ENCODE measurements around the gene PLS3.
A peak's percentile ranks its signal among the peaks of the same experiment; 100 is the strongest.
"Not testable (repeated sequence)": the region's sequence is repeated elsewhere in the genome, so short reads cannot be mapped to it uniquely, and the experiment has no call there.

The PLS3 gene

DNA sequence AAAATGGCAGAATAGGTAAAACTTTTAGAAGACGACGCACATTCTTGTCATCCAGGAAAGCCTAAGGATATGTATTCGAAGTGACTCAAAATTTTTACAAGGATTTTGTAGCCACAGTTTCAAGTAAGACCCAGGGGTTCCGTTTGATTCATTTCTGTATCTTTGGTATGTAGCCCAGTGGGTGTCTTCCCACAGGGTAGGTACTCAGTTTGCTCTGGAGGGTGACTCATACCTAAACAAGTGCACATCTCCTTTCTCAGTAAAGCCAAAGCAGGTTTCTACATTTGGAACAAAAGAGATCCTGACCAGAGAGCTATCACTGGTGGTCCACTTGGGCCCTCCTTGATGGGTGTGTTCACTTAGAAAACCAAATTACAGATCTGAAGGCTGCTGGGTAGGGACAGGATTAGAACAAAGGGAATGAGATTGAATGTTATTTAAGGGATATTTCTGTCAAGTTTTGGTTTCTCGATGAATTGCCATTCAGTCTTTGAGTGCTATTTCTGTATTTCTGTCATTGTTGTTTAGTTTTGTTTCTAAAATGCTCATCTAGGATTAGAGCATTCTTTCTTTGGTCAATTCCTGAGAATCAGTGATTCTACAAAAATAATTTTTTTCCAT lies 56.1 kb downstream of the PLS3 start:
- no peak for DNase-seq

DNA sequence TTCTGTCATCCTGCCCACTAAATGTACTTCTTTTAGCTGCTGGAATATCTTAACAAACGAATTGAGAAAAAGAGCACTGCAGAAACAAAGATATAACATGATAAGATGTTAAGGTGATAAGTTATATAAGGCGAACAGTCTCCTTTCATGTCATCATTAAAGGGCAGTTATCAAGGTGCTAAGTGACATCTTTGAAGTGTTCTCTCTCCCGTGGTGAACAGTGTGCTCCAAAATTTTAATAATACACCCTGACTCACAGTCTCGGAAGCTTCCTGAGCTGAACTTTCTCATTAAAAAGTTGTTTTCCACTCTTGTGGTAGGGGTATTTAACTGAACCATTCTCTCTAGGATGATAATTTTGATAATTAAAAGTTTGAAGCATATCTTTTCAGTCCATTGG lies 61.6 kb downstream of the PLS3 start:
- DNase-seq, result no peak

DNA sequence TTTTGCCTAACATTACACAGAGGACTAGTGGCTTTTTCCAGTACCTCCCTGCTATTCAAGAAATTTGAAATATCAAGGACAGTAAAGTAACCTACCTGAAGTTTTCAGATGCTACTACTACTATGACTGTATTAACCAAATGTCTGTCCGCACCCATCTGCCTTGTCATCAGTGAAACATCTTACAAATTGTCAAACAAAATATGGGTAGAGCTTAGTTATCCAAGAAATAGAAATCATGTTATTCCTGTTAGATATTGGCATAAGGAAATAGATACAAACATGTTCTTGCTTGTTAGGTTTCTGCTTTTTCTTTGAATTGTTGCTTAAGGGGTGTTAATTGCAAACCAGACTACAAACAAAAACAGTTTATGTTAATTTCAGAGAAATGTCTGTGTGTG lies 63.9 kb downstream of the PLS3 start:
- no peak for DNase-seq

DNA sequence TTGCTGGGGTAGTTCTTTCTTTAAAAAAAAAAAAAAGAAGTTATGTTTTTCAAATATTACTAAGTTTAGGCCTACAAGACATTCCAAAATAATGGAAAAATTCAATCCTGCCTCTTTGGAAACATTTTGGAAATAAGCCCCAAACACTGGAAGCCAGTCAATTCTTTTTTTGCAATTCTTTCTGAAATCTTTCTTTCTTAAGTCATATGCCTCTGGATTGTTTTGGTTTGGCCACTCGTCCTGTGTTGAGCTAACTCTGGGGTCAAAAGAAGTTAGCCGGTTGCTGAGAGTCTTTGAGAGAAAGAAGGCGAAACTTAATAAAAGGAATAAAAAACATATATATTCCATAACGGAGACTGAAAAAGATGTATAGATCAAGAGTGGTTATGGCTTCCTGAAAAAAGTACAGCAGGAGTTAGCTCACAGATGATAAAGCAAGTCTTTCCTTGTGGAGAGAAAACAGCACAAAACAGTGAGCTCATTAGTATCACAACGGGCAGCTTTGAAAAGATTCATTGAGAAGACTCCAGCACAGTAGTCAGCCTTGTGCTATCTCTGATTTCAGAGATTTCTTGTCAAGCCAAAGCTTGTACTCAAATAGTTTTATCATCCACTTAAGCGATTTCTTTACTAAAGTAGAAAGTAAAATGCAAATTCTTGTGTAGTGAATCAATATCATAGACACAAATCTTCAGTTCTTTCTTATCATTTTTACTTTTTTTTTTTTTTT lies 64.8 kb downstream of the PLS3 start:
- DNase-seq, result no peak

DNA sequence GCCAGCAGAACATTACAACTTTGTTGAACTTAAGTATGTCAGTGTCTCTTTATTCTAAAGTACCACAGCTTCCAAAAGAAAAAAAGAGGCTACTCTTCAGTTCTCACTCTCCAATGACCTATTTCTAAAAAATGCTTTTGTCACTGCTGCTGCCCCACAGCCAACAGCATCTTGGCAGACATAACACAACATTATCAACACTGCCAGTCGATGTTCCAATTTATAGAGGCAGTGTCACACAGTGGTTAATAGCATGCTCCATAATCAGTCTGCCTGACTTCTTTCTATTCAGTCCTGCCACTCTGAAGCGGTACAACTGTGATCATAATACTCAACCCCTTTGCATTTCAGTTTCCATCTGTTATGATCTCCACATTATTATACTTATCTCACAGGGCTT lies 69.2 kb downstream of the PLS3 start:
- no peak for DNase-seq

DNA sequence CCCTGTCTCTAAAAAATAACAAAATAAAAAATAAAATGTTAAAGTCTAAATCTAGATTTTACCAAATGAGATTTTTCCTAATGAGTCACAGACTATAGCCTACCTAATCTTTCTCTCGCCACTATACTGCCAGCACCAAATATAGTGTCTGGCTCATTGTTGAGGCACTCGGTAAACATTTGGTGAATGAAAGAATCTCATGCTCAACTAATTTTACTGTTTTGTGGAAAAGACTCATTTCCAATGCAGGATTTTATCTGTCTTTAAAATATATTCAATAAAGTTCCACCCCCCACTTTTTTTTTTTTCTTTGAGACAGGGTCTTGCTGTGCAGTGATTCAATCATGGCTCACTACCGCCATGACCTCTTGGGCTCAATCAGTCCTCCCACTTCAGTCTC lies 71.5 kb downstream of the PLS3 start:
- DNase-seq, result no peak

DNA sequence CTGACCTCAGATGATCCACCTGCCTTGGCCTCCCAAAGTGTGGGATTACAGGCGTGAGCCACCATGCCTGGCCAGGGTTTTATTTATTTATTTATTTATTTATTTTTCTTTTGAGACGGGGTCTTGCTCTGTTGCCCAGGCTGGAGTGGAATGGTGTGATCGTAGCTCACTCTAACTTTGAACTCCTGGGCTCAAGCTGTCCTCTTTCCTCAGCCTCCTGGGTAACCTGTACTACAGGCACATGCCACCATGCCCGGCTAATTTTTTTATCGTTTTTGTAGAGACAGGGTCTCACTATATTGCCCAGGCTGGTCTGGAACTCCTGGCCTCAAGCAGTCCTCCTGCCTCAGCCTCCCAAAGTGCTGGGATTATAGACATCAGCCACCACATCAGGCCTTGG lies 72.4 kb downstream of the PLS3 start:
- not testable (repeated sequence) for DNase-seq

DNA sequence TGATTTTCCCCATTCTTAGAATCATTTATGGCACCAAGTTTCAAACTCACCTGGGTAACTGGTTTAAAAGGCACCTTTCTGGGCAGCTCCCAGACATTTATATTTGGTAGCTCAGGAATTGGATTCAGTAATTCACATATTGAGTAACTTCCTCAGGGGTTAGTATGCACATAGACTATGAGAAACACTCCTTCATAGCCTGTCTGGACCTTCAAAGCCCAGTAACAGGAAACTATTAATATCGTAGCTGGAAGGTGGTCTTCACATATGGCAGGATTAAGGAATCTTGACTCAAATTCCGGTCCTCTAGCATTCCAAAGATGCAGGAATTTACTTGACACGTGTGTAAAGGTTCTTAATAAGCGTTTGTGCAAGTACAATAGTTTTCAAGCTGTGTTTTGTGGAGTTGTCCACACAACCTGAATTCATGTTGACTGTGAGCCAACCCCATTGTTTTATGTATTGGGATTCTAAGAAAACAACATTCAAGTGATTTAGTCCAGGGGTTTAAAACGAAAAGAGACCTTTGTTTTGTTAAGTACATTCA lies 78.4 kb downstream of the PLS3 start:
- no peak for DNase-seq

DNA sequence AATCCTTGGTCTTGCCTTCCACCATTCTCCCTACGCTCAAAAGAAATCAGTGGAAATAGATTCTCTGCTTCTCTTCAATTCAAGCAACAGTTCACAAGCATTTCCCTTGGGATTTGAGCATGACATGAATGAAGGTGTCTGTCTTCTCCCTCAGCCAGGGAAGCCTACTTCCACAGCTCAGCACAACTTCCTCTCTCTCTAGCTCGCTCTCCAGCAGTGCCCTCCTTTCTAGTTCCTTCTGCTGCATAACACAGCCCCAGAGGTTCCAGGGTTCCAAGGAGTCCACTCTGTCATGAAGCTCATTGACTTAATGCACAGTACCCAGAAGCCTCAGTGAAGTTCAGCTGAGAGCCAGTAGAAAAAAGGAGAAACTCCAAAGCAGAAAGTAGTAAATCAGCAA lies 81.3 kb downstream of the PLS3 start:
- no peak for DNase-seq

DNA sequence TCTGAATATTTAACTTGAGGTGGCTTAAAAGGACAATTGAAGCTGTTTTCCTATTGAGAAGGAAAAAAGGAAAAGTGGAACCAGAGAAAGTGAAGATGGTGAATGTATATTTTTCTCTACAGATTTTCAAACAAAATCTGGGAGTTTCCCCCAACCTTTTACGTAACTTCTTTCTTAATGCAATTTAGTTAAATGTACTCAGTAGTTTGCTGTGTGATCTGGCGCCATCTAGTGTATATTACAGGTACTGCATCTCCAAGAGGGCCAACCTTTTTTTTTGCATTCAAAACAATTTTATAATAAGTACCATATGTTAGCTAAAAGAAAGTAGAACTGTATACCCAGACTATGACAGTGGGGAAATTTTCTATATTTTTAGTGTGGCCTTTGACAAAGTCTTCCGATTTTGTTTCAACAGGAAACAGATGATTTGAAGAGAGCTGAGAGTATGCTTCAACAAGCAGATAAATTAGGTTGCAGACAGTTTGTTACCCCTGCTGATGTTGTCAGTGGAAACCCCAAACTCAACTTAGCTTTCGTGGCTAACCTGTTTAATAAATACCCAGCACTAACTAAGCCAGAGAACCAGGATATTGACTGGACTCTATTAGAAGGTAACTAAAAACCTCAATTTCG lies 82.0 kb downstream of the PLS3 start:
- DNase-seq, result no peak

DNA sequence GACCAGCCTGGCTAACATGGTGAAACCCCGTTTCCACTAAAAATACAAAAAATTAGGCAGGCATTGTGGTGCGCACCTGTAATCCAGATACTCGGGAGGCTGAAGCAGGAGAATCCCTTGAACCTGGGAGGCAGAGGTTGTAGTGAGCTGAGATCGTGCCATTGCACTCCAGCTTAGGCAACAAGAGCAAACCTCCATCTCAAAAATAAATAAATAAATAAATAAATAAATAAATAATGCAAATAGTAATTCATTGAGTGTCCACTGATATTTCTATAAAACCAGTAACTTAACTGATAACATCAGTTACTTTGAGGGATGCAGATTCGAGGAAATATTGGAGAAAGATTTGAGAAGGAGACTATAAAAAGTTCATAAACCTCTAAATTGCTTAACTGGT lies 83.4 kb downstream of the PLS3 start:
- not testable (repeated sequence) for DNase-seq

DNA sequence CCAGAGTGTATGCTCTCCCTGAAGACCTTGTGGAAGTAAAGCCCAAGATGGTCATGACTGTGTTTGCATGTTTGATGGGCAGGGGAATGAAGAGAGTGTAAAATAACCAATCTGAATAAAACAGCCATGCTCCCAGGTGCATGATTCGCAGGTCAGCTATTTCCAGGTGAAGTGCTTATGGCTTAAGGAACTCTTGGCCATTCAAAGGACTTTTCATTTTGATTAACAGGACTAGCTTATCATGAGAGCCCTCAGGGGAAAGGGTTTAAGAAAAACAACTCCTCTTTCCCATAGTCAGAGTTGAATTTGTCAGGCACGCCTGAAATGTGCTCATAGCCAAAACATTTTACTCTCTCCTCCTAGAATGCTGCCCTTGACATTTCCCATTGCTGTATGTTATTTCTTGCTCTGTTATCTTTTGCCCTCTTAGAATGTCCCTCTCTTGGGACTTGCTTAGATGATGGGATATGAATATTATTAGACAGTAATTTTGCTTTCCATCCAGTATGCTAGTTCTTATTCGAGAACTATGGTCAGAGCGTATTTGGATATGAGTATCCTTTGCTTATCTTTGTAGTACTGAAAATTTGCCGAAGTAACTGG lies 88.6 kb downstream of the PLS3 start:
- no peak for DNase-seq

DNA sequence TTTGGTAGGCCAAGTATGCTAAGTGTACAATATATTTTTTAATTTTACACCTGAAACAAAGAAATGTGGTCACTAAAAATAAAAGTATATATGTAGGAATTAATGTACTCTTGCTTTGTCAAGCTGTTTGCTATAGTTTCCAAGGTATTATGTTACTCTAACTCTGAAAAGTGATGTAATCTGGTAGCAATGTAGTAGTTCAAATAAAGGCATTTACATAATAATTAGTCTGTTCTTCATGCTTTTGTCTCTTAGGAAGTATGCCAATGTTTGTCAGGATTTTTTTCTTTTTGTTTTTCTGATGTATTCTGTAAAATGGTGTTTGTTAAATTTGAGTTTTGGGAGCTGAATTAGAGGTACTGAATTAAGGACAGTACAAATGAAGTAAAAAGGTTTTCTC lies 89.5 kb downstream of the PLS3 start:
- no peak for DNase-seq

DNA sequence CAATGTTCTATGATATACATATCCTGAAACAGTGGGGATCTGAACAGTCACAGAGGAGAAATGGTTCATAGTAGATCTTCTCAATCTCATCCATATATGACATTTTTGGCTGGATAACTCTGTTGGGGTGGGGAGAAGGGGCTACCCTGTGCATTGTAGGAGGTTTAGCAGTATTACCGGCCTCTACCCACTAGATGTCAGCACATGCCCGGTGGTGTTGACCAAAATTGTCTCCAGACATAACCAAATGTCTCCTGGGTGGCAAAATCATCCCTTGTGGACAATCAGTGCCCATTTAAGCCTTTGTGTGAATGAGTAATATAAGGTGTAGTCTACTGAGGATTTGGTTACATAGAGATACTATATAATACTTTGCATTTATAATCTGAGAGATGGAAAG lies 89.9 kb downstream of the PLS3 start:
- DNase-seq, result peak; percentile 47

DNA sequence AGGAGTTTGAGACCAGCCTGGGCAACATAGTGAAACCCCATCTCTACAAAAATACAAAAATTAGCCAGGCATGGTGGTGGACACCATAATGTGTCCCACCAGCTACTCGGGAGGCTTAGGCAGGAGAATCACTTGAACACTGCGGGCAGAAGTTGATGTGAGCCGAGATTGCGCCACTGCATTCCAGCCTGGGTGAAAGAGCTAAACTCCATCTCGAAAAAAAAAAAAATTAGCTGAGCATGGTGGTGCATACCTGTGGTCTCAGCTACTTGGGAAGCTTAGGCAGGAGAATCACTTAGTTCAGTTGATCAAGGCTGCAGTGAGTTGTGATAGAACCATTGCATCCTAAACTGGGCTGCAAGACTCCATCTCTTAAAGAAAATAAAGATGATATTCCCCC lies 91.2 kb downstream of the PLS3 start:
- DNase-seq, result no peak

DNA sequence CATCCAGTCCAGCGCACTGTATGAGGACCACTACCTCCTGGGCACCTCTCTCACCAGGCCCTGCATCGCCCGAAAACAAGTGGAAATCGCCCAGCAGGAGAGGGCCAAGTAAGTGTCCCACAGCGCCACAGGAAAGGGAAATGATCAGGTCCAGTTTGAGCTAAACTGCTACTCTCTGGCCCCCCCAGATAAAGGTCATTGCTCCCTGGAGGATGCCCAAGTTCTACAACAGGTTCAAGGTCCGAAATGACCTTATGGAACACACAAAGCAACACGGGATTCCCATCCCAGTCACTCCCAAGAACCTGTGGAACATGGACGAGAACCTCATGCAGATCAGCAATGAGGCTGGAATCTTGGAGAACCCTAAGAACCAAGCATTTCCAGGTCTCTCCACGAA lies 104.1 kb downstream of the PLS3 start:
- DNase-seq, result no peak

DNA sequence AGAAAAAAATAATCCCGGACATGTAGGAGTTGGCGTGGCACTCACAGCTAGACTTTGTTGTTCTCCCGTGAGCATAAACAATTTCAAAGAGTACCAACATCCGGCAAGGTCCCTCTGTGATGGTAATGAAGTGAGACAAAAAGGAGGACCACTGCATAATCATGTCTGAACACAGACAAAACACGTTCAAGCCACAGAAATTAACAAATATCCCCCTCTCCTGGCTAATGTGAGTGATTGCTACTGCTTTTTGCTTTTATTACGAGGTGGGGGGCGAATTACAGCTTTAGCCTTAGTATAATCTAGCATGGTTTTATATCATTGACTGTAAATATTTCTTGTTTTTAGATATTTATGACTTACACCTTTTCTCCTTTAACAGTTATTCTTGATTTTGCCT lies 118.5 kb downstream of the PLS3 start:
- DNase-seq, result peak; percentile 24

DNA sequence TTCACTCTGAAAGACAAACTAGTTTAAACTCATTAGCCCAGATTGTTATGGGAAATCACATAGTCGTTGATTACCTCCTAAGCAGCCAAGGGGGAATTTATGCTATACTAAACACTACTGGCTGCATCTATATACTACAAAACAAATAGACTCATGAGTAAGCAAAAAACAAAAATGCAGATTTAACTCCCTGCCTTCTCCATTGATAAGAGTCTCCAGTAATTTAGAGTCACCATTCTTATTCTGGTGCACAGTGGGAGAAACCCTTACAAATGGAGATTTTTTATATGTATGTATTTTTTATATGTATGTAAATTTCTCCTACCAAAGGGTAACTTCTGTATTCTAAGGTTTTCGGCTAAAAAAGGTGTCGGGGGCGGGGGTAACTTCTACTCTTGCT lies 126.6 kb downstream of the PLS3 start:
- no peak for DNase-seq

DNA sequence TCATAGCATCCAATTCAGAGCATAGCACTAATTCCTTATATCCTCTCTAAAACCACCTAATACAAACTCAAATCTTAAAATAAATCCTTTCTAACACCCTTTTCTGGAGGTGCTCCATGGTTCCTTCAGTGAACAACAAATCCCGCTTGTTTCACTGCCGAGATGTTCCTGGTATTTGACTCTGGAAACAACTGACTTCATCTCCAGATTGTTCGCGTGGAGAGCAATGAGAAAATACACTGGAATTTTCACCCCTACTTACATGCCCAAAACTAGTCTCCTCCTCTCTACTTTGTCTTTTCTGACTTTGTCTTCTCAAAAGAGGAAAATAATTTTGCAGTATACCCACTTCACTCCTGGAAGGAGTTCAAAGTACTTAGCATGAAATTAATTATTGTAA lies 129.0 kb downstream of the PLS3 start:
- no peak for DNase-seq

DNA sequence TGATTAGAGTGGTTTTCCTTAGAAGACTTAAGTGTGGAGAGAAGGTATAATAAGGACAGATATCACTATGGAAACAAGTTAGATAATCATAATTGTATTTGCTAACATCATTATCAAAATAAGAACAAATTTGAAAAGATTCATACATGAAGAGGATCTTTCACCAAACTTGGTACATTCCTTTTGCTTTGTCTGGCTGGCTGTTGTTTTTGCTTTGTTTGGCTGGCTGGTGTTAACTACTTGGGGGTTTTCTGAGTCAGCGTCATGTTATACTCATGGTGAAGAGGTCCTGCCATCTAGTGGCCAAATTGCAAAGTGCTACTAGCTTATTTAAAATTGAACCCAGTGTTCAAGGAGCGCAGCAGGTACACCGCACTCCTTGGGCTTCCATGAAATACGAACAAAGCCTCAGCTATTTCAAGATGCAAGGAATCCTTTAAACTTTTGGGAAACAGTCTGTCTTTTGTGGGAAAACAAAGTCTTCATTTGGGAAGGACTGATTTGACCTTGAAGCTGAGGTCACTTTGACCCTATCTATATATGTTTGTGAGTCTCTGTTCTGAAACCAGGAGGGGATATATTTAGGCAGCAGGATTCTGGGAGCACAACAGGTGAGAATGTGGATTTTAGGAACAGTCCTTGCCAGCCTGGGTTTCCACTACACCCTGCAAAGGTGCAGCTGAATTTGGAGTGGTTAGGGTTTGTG lies 129.7 kb downstream of the PLS3 start:
- peak; percentile 44 for DNase-seq

DNA sequence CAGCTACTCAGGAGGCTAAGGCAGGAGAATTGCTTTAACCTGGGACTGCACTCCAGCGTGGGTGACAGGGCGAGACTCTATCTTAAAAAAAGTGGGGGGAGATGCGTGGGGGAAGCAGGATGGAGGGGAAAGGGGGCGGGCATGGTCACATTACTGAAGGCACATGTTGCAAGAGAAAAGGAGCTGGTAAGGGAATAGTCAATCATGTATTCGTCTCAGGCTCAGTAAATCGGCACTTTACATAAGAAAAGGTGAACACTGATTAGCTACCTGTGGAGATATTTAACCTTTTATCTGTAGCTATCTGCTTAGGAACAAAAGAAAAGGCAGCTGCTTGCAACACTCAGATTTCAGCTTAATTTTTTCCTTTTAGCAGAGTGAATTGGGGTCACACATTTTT lies 132.5 kb downstream of the PLS3 start:
- no peak for DNase-seq

DNA sequence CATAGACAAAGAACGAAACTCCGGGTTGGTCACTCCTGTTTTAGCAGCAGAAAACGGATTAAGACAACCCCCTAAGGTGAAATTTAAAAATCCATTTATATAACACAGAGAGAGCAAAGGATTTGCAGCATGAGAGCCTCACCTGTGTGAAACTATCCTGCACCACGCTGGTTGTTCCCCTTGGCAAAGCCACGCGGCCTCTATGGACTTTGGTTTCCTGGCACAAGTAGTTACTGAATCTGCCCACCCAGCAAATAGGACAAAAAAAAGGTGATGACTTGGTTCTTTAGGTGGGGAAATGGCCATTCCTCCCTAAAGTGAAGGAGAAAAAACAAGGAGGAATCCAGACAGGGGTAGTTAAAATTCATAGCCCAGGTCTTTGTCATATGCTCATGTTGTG lies 133.1 kb downstream of the PLS3 start:
- DNase-seq, result no peak

DNA sequence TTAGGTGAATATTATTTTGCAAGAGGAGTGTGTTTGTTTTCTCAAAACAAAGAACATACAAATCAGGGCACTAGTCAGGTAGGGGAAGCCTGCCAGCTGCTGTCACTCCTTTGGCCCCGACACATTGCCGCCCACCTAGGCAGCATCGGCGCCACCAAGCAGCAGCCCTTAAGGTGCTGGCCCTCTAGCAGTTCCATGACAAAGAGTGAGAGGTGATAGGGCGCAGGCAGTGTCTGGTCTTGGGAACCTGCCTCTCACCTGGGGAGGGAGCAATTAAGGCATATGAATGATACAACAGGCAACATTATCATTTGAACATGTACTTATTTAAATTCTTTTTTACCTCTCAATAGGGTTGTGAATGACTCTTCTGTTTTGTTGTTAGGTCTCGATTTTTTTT lies 135.1 kb downstream of the PLS3 start:
- DNase-seq, result no peak

All from COR-L47 (cell line).